Activated B cell treated with CpG ODN at 0.5 μM for 24 hours (primary cell): Measurements from ENCODE around the gene FAM135A. TPM values are rescaled to one million over a fixed set of nuclear protein-coding genes. Genes with fewer than 3 reads are reported as not detected.
"Not testable (repeated sequence)": the region's sequence is repeated elsewhere in the genome, so short reads cannot be mapped to it uniquely, and the experiment has no call there.

Experiments
- ATAC-seq: fragments of 200-7000 bp; cut with Tn5 transposase; one replicate; pipeline ENCODE4 v1.10.0; 2021; ENCODE audit warnings: low read depth, mild to moderate bottlenecking, moderate library complexity
- CTCF ChIA-PET: fragments of 350-600 bp; sonication (Branson Sonifier 250); formaldehyde crosslinking; loops from one replicate; lab custom pipeline; 2021; ENCODE audit warnings: antibody characterized with exemption; lab: Charles Lee
- POLR2A ChIA-PET: fragments of 350-600 bp; sonication (Branson Sonifier 250); formaldehyde crosslinking; loops from one replicate; lab custom pipeline; 2021; ENCODE audit warnings: antibody characterized with exemption; lab: Charles Lee
- DNase-seq: peaks from one replicate; pipeline ENCODE4 v3.0.0; 2022
- H3K27ac Mint-ChIP-seq: one replicate; pipeline ENCODE4 v1.8.0; 2020; ENCODE audit warnings: mixed read lengths
- H3K27me3 Mint-ChIP-seq: one replicate; pipeline ENCODE4 v1.8.0; 2021; ENCODE audit warnings: mixed read lengths
- H3K36me3 Mint-ChIP-seq: one replicate; pipeline ENCODE4 v1.8.0; 2021; ENCODE audit warnings: low read depth, mixed read lengths
- H3K4me1 Mint-ChIP-seq: one replicate; pipeline ENCODE4 v1.8.0; 2021; ENCODE audit warnings: mixed read lengths
- H3K4me3 Mint-ChIP-seq: one replicate; pipeline ENCODE4 v1.8.0; 2020; ENCODE audit warnings: mild to moderate bottlenecking, mixed read lengths
- H3K9me3 Mint-ChIP-seq: one replicate; pipeline ENCODE4 v1.8.0; 2020; ENCODE audit warnings: mixed read lengths
- CTCF ChIP-seq: fragments of 200-600 bp; IDR thresholded peaks from one replicate; pipeline ENCODE4 v1.8.0; 2022; ENCODE audit warnings: antibody characterized with exemption, mild to moderate bottlenecking
- intact Hi-C: fragments of 100-400 bp; cut with micrococcal nuclease; formaldehyde crosslinking; loops from one replicate; pipeline ENCODE4 v1.15.1; 2024
- total RNA-seq: library from RNA; stranded (reverse); gene quantifications from 2 replicates; pipeline ENCODE4 v1.2.3, GENCODE V29; 2022

FAM135A gene
- total RNA-seq, 1 donor from 2014 or later: 18.2 TPM

GRCh38 chr6:70547313-70547712 lies 134.0 kb downstream of the FAM135A start:
- H3K27me3 Mint-ChIP-seq: no peaks in the 10 kb centered on the region
- no peak for DNase-seq
- H3K27ac Mint-ChIP-seq: no peak overlapping the region
- no peaks in the 10 kb centered on the region for H3K9me3 Mint-ChIP-seq
- H3K4me1 Mint-ChIP-seq: no peaks in the 10 kb centered on the region
- no peak for ATAC-seq
- intact Hi-C loops: loop anchor here (1.0 kb wide), 1 partner anchor 139 kb away; no protein-coding TSS in a partner anchor
- H3K36me3 Mint-ChIP-seq: no peaks in the 10 kb centered on the region
- POLR2A ChIA-PET: no interaction called here
- CTCF ChIA-PET: no interaction called here
- TF ChIP-seq CTCF: no peak
- H3K4me3 Mint-ChIP-seq: no peak overlapping the region

GRCh38 chr6:70547905-70548304 lies 134.6 kb downstream of the FAM135A start:
- Mint-ChIP-seq H3K27ac (no peak overlapping the region), H3K9me3 (no peaks in the 10 kb centered on the region), H3K36me3 (no peaks in the 10 kb centered on the region), H3K4me3 (no peak overlapping the region), H3K27me3 (no peaks in the 10 kb centered on the region), H3K4me1 (no peaks in the 10 kb centered on the region)
- DNase-seq (no peak), ATAC-seq (no peak)
- CTCF ChIA-PET: no interaction called here
- intact Hi-C loops: loop anchor here (1.0 kb wide), 1 partner anchor 138 kb away; no protein-coding TSS in a partner anchor
- POLR2A ChIA-PET: no interaction called here
- no peak for TF ChIP-seq CTCF

GRCh38 chr6:70549327-70549726 lies 136.0 kb downstream of the FAM135A start:
- ChIA-PET CTCF (no interaction called here), POLR2A (no interaction called here)
- H3K4me1 Mint-ChIP-seq: no peaks in the 10 kb centered on the region
- no peak for DNase-seq
- H3K9me3 Mint-ChIP-seq: no peaks in the 10 kb centered on the region
- ATAC-seq: no peak
- no peak overlapping the region for H3K4me3 Mint-ChIP-seq
- no peak for TF ChIP-seq CTCF
- no peaks in the 10 kb centered on the region for H3K36me3 Mint-ChIP-seq
- no peak overlapping the region for H3K27ac Mint-ChIP-seq
- H3K27me3 Mint-ChIP-seq: no peaks in the 10 kb centered on the region
- intact Hi-C loops: no loop called here

GRCh38 chr6:70551566-70551965 lies 138.3 kb downstream of the FAM135A start:
- H3K9me3 Mint-ChIP-seq: no peaks in the 10 kb centered on the region
- no peak overlapping the region for H3K4me3 Mint-ChIP-seq
- no peaks in the 10 kb centered on the region for H3K4me1 Mint-ChIP-seq
- H3K27ac Mint-ChIP-seq: no peak overlapping the region
- no peaks in the 10 kb centered on the region for H3K36me3 Mint-ChIP-seq
- intact Hi-C loops: no loop called here
- CTCF ChIA-PET: interaction anchor here (0.8 kb wide), 1 partner anchor 306 kb away, joined by 3 read pairs; no protein-coding TSS in a partner anchor
- TF ChIP-seq CTCF: no peak
- POLR2A ChIA-PET: no interaction called here
- H3K27me3 Mint-ChIP-seq: no peaks in the 10 kb centered on the region
- DNase-seq (no peak), ATAC-seq (no peak)

- H3K4me1 Mint-ChIP-seq, H3K4me3 Mint-ChIP-seq, CTCF ChIA-PET, H3K36me3 Mint-ChIP-seq, H3K27ac Mint-ChIP-seq, H3K27me3 Mint-ChIP-seq, DNase-seq, ATAC-seq, H3K9me3 Mint-ChIP-seq, intact Hi-C loops, POLR2A ChIA-PET: not testable (repeated sequence)
These were observed 139.1 kb downstream of the FAM135A start for GRCh38 chr6:70552286-70552940.

GRCh38 chr6:70552974-70553373 lies 139.7 kb downstream of the FAM135A start:
- TF ChIP-seq CTCF: no peak
- CTCF ChIA-PET: no interaction called here
- intact Hi-C loops: no loop called here
- no peaks in the 10 kb centered on the region for H3K4me1 Mint-ChIP-seq
- no peaks in the 10 kb centered on the region for H3K27me3 Mint-ChIP-seq
- no peak overlapping the region for H3K27ac Mint-ChIP-seq
- no peaks in the 10 kb centered on the region for H3K9me3 Mint-ChIP-seq
- DNase-seq (no peak), ATAC-seq (no peak)
- POLR2A ChIA-PET: no interaction called here
- H3K36me3 Mint-ChIP-seq: no peaks in the 10 kb centered on the region
- no peak overlapping the region for H3K4me3 Mint-ChIP-seq
